ENCODE measurements around the gene CNIH3. TPM values are rescaled to one million over a fixed set of nuclear protein-coding genes. Genes with fewer than 3 reads are reported as not detected.
"Not testable (repeated sequence)": the region's sequence is repeated elsewhere in the genome, so short reads cannot be mapped to it uniquely, and the experiment has no call there.

Gene CNIH3
- total RNA-seq, 2 donors from 2014 or later, result 0.33 to 1.3 TPM

GRCh38 chr1:224707843-224708725 lies 92.0 kb downstream of the CNIH3 start:
- H3K4me1 ChIP-seq, result peaks cover 0 to 6% of the 10 kb centered on the region in 2 donors
- H3K36me3 ChIP-seq, result no peaks in the 10 kb centered on the region
- DNase-seq (ENCODE audit: low spot score), result no peak
- H3K4me3 ChIP-seq, result no peak overlapping the region
- no peak overlapping the region for H3K27ac ChIP-seq
- TF ChIP-seq CTCF (IDR thresholded peaks at IDR 0.05), result no peak
- no peaks in the 10 kb centered on the region for H3K9me3 ChIP-seq
- H3K27me3 ChIP-seq, result no peaks in the 10 kb centered on the region

GRCh38 chr1:224710196-224710595 lies 94.1 kb downstream of the CNIH3 start:
- H3K27me3 ChIP-seq, result no peaks in the 10 kb centered on the region
- peaks cover 0 to 6% of the 10 kb centered on the region in 2 donors for H3K4me1 ChIP-seq
- TF ChIP-seq CTCF (IDR thresholded peaks at IDR 0.05), result no peak
- H3K36me3 ChIP-seq, result no peaks in the 10 kb centered on the region
- H3K27ac ChIP-seq, result no peak overlapping the region
- DNase-seq (ENCODE audit: low spot score), result no peak
- H3K4me3 ChIP-seq, result no peak overlapping the region
- H3K9me3 ChIP-seq, result no peaks in the 10 kb centered on the region

- H3K27me3 ChIP-seq; H3K27ac ChIP-seq; H3K9me3 ChIP-seq; H3K4me3 ChIP-seq; H3K36me3 ChIP-seq; H3K4me1 ChIP-seq; DNase-seq (ENCODE audit: low spot score): not testable (repeated sequence)
Observed at GRCh38 chr1:224711231-224711756, 95.2 kb downstream of the CNIH3 start.

GRCh38 chr1:224711876-224712275 lies 95.8 kb downstream of the CNIH3 start:
- H3K36me3 ChIP-seq, result no peaks in the 10 kb centered on the region
- DNase-seq (ENCODE audit: low spot score), result no peak
- H3K4me1 ChIP-seq, result peaks cover 0 to 6% of the 10 kb centered on the region in 2 donors
- no peak overlapping the region for H3K4me3 ChIP-seq
- TF ChIP-seq CTCF (IDR thresholded peaks at IDR 0.05), result no peak
- H3K9me3 ChIP-seq, result no peaks in the 10 kb centered on the region
- no peak overlapping the region for H3K27ac ChIP-seq
- H3K27me3 ChIP-seq, result no peaks in the 10 kb centered on the region

- H3K27ac ChIP-seq, result no peak overlapping the region
- no peak overlapping the region for H3K4me3 ChIP-seq
- H3K36me3 ChIP-seq, result no peaks in the 10 kb centered on the region
- no peaks in the 10 kb centered on the region for H3K27me3 ChIP-seq
- no peaks in the 10 kb centered on the region for H3K9me3 ChIP-seq
- DNase-seq (ENCODE audit: low spot score), result no peak
- H3K4me1 ChIP-seq, result peaks cover 0 to 6% of the 10 kb centered on the region in 2 donors
- TF ChIP-seq CTCF (IDR thresholded peaks at IDR 0.05), result no peak
Observed at GRCh38 chr1:224713228-224713627, 97.1 kb downstream of the CNIH3 start.

- TF ChIP-seq CTCF (IDR thresholded peaks at IDR 0.05), result no peak
- Histone ChIP-seq H3K9me3 (no peaks in the 10 kb centered on the region), H3K27ac (no peak overlapping the region), H3K4me1 (peaks cover 0 to 6% of the 10 kb centered on the region in 2 donors), H3K4me3 (no peak overlapping the region), H3K27me3 (no peaks in the 10 kb centered on the region), H3K36me3 (no peaks in the 10 kb centered on the region)
- DNase-seq (ENCODE audit: low spot score), result no peak
Observed at GRCh38 chr1:224714553-224714952, 98.4 kb downstream of the CNIH3 start.
